GM23248 (cell line): ENCODE results near the gene KCNK5.

Experiments
- EZH2 ChIP-seq: fragments of 200-600 bp; sonication (generic); IDR thresholded peaks from 2 replicates; pipeline ENCODE4 v1.6.1; 2018; ENCODE audit warnings: antibody characterized with exemption, mild to moderate bottlenecking; ENCODE audit not compliant: insufficient read depth, poor library complexity, severe bottlenecking
- EZH2phosphoT487 ChIP-seq: fragments of 200-600 bp; sonication (generic); IDR thresholded peaks from 2 replicates; pipeline ENCODE4 v1.6.1; 2018; ENCODE audit warnings: antibody characterized with exemption, moderate library complexity, mild to moderate bottlenecking, low read depth; ENCODE audit not compliant: insufficient read depth

GRCh38 chr6:39243809-39244208, 14.5 kb upstream of the KCNK5 start:
- TF ChIP-seq EZH2 (no peak), EZH2phosphoT487 (no peak)
